Brain microvascular endothelial cell (primary cell): ENCODE measurements around the gene CBX8.

ENCODE experiments used
- DNase-seq: peaks from one replicate; pipeline ENCODE4 v3.0.0-alpha.2; 2020
- H3K27ac ChIP-seq: fragments of 250-450 bp; sonication (Bioruptor Pico); 2 replicates; pipeline ENCODE4 v1.5.1; 2020; ENCODE audit warnings: mild to moderate bottlenecking, moderate library complexity
- H3K27me3 ChIP-seq: fragments of 250-450 bp; sonication (Bioruptor Pico); replicated peaks from 2 replicates; pipeline ENCODE4 v1.5.1; 2020; ENCODE audit warnings: mild to moderate bottlenecking
- H3K36me3 ChIP-seq: fragments of 250-450 bp; sonication (Bioruptor Pico); replicated peaks from 2 replicates; pipeline ENCODE4 v1.5.1; 2020; ENCODE audit warnings: mild to moderate bottlenecking
- H3K4me3 ChIP-seq: 2 replicates; pipeline ENCODE4 v1.5.1; 2011; ENCODE audit warnings: low read depth, mild to moderate bottlenecking, control low read depth, low read length, moderate library complexity
- in situ Hi-C: cut with HindIII; loops from 2 replicates; pipeline ENCODE4 v1.10.0; 2017; ENCODE audit warnings: low sequenced_read_pairs, low pct_ligation_motif_present
- TF ChIP-seq, protein P1 (sequence below): IDR thresholded peaks from 2 replicates; pipeline ENCODE4 v1.5.1; 2011; ENCODE audit warnings: low read depth, mild to moderate bottlenecking, moderate library complexity, low read length, control low read depth, inconsistent platforms; ENCODE audit errors: missing control alignments

The CBX8 gene

DNA sequence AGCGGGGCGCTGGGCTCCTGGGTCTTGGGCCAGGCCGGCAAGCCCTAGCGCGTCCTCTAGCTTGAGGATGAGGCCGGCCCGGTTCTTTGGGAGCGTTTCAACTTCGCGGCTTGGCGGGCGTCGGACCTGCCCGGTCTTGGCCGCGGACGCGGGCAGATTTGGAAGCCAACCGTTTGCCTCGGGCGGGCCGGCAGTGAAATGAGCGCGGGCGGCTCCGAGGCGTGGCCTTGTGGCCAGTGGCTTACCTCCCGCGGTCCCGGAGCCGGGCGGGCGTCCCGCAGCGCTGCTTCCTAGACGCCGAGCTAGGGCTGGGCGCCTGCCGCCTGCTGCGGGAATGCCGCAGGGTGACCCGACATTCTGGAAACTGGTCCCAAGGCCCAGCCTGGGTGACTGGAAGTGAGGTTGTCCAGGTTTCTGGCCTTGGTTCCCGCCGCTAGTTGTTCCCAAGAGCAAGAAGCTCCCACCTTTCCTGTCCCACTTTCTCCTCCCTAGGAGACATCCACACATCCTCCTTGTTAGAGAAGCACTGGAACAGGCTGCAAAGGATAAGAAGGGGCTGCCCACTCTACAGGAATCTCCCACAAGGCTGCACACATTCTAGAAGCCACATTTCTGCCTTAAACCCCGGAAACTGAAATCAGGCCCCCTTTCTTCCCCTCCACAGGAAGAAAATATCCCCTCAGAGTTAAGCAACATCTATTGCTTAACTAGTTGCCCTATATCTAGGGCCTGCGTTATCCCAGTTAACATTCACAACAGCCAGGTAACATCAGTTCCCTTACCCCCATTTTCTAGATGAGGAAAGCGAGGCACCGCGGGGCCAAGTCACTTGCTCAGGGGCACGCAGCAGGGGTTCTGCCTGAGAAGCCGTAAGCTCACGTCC, 4.5 kb upstream of the CBX8 start:
- in situ Hi-C loops: no loop called here
- H3K27me3 ChIP-seq: peaks cover 84% of the 10 kb centered on the region
- TF ChIP-seq, protein P1, sequence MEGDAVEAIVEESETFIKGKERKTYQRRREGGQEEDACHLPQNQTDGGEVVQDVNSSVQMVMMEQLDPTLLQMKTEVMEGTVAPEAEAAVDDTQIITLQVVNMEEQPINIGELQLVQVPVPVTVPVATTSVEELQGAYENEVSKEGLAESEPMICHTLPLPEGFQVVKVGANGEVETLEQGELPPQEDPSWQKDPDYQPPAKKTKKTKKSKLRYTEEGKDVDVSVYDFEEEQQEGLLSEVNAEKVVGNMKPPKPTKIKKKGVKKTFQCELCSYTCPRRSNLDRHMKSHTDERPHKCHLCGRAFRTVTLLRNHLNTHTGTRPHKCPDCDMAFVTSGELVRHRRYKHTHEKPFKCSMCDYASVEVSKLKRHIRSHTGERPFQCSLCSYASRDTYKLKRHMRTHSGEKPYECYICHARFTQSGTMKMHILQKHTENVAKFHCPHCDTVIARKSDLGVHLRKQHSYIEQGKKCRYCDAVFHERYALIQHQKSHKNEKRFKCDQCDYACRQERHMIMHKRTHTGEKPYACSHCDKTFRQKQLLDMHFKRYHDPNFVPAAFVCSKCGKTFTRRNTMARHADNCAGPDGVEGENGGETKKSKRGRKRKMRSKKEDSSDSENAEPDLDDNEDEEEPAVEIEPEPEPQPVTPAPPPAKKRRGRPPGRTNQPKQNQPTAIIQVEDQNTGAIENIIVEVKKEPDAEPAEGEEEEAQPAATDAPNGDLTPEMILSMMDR: no peak
- H3K4me3 ChIP-seq: no peak overlapping the region
- H3K36me3 ChIP-seq: no peaks in the 10 kb centered on the region
- no peak for DNase-seq
- no peak overlapping the region for H3K27ac ChIP-seq

DNA sequence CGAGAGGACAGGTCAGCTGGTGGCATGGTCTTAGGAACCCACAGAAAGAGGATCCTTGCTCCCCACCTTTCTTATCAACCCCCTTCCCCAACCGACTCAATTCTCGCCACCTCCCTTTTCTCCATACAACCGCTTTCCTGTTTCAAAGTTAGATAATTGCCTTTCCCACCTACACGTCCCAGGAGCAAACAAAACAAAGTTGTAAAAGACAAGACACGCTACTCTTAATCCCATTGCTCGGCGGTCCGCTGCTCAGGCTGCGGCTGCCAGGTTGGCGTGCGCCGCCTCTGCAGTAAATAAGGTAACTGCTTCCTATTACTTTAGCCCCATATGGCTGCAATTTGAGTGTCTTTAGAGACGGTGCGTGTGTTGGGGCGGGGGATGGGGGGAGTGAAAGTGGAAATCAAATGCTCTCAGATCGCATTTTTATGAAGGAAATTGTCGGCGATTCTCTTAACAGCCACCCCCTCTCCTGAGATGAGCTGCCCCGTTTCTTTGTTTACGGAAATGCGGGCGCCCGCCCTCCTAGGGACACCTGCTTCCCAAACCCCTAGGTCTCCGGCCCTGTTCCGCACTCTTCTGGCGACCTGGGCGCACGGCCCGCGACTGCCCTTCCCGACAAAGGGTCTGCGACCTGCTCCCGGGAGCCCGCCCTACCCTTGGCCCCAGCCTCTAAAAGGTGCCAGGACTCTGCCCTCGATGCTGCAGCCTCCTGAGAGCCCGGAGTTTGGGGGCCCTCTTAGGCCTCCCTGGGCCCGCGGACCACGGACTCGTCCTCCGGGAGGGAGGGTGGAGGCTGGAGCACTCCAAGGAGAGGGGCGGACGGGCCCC, 3.7 kb upstream of the CBX8 start:
- Histone ChIP-seq H3K4me3 (no peak overlapping the region), H3K27ac (no peak overlapping the region), H3K27me3 (peaks cover 75% of the 10 kb centered on the region), H3K36me3 (no peaks in the 10 kb centered on the region)
- in situ Hi-C loops: no loop called here
- peak; percentile 34 for DNase-seq
- TF ChIP-seq, protein P1: no peak

DNA sequence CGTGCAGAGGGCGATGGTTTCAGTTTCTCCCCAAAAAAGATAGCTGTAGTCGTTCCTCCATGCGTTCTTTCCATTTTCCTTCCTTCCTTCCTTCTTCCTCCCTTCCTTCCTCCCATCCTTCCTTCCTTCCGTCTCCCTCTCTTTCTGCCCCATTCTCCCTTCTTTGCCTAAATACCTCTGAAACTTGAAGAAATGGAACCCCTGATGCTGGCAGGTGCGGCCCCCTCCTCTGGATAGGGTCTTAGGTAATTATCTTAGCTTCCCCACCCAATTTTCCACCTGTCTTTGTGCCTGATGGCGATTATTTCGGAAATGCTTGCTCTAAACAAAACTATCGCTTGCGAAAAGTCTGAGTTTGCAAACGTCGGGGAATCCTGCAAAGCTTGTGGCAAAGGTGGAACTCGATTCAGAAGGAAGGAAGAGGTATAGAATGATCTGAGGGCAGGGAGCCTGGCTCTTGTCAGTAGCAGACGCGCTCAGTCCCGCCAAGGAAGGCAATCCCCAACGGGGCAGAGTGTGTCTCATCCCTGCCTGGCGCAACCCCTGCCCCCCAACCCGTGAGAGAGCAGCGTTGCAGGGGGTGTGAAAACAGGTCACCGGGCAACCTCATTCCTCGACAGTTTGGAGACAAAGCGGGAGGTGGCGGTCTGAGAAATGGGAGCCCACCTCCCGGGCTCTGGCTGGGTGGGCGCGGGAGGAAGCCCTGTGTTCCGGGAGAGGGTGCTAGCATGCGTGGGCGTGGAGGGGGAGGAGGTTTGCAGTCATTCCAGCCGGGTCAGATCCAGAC, 2.9 kb upstream of the CBX8 start:
- Histone ChIP-seq H3K4me3 (no peak overlapping the region), H3K36me3 (peaks cover 2% of the 10 kb centered on the region), H3K27me3 (peaks cover 67% of the 10 kb centered on the region), H3K27ac (no peak overlapping the region)
- TF ChIP-seq, protein P1: no peak
- DNase-seq: no peak
- in situ Hi-C loops: loop anchor here (25.0 kb wide), 1 partner anchor 188 kb away; no protein-coding TSS in a partner anchor

DNA sequence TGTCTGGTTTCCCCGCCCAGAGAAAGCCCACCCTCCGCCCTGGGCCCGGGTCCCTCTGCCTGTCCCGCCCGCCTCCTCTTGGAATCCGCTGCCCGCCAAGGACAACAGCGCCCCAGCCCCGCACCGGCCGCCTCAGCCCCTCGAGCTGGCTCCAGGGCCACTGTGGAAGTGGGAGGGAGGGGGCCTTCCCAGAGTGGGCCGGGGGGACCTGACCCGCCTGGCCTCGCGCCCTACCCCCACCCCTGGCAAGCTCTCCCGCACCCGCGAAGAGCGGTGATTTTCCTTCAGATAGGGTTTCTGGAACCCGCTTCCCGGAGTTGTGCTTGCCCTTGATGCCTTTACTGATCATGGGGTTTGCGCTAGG, 2.3 kb upstream of the CBX8 start:
- Histone ChIP-seq H3K27me3 (peaks cover 62% of the 10 kb centered on the region), H3K27ac (no peak overlapping the region), H3K36me3 (peaks cover 2% of the 10 kb centered on the region), H3K4me3 (no peak overlapping the region)
- in situ Hi-C loops: loop anchor here (25.0 kb wide), 1 partner anchor 188 kb away; no protein-coding TSS in a partner anchor
- no peak for DNase-seq
- TF ChIP-seq, protein P1: no peak

DNA sequence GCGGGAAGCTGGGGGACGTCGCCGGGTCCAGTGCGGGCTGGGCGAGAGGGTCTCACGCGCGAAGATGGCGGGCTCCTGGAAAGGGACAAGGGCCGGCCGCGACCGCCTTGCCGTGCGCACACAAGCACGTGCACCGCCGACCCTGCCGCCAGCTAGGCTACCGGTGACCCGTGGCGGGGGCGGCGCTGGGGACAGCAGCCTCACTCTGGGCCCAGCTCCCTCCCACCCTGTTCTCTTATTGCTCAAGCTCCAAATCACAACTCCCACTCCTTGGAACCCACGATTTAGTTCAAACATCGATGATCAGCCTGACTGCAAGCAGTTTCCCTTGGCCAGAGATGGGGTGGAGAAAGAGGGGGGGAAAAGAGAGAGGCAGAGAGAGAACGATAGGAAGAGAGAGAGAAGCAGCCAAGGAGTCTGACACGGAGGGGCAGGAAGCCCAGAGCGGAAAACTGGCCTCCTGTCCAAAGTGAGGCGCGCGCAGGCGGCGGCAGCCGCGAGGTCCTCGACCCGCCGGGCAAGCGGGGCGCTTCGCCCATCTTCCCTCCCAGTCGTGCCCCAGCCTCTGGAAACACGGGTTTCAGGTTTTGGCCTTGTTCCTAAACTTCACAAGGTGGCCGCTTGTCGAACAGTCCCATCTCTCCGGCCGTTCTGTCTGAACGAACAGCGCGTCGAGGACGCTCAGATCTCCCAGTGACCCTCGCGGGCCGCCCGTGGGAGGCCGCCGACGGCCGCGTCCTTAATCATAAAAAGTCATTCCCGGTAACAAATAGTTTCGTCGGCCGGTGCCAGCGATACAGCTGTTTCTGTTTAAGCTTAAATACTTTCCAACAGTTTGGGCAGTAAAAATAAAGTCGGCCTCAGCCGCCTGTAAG, 1.7 kb upstream of the CBX8 start:
- Histone ChIP-seq H3K4me3 (no peak overlapping the region), H3K27me3 (peaks cover 55% of the 10 kb centered on the region)
- DNase-seq: no peak

More for the DNA sequence above, 1.7 kb upstream of the CBX8 start:
- Histone ChIP-seq H3K36me3 (peaks cover 2% of the 10 kb centered on the region), H3K27ac (no peak overlapping the region)
- TF ChIP-seq, protein P1: no peak
- in situ Hi-C loops: loop anchor here (25.0 kb wide), 1 partner anchor 189 kb away; no protein-coding TSS in a partner anchor
